RPMI7951 (cell line): Measurements from ENCODE around the gene ZBTB20. TPM values are rescaled to one million over a fixed set of nuclear protein-coding genes. Genes with fewer than 3 reads are reported as not detected.

Experiments used
- DNase-seq: peaks from one replicate; pipeline ENCODE4 v3.0.0-alpha.2; 2012; ENCODE audit warnings: low read depth
- total RNA-seq: library from RNA; depleted of rRNA; stranded (reverse); fragments of >200 nt; shearing (Covaris generic); gene quantifications from 2 replicates; pipeline ENCODE4 v1.2.3, GENCODE V29; 2014

ZBTB20 gene
- total RNA-seq, 1 experiment from 2014 or later = 9.0 TPM

- no peak for DNase-seq
Measured at GRCh38 chr3:114674036-114674435, 473.1 kb downstream of the ZBTB20 start.

GRCh38 chr3:114673481-114673880, 473.6 kb downstream of the ZBTB20 start:
- DNase-seq = no peak

GRCh38 chr3:114672692-114673447, 474.2 kb downstream of the ZBTB20 start:
- no peak for DNase-seq

DNA sequence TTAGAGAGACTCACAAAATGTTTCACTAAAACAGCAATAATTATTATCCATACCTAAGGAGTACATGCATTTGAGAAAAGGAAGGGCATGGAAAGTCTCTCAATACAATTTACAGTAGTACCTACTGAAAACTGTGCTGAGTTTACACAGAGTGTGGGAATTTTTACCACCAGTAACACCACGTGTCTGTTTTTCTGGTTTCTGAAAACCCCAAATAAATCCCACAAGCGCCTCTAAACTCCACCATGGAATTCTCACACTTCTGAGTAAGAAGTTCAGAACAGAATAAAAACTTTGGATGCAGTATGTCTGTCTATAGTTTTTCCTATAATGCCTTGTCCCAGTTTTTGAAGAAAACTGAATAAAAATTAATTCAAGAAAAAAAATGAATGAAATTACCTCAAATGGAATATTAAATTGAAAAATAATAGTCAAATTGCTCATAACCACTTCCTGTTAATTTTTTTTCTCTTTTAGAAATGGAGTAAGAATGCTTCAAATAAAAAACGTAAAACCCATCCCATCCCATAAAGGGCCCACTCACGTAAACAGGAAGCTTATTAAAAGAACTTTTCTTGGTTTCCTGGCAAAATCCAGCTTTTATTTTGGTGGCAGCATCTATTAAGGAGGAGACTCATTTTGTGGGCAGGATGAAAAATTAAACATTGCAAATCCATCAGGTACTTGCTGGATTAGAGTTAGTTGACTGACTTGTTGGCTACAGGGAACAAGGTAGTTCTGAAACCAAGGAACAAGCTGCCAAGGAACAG, 475.2 kb downstream of the ZBTB20 start:
- DNase-seq = no peak

GRCh38 chr3:114669614-114670013, 477.5 kb downstream of the ZBTB20 start:
- DNase-seq = no peak

DNA sequence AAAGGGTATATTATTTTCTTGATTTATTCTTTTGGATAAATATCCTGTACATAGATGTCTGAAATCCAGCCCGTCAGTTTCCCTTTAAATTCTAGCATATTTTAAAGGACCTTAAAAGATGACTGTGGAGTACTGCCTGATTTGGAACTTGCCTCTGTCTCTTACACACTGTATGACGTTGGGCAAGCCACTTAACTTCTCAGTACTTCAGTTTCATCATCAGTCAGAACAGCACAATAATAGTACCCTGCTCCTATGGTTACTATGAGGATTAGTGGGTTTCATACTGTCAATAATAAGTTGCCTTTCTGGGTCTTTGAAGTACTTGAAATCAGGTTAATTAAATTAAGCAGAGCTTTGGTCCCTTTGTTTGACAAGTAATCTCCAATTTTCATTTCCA, 479.0 kb downstream of the ZBTB20 start:
- no peak for DNase-seq

DNA sequence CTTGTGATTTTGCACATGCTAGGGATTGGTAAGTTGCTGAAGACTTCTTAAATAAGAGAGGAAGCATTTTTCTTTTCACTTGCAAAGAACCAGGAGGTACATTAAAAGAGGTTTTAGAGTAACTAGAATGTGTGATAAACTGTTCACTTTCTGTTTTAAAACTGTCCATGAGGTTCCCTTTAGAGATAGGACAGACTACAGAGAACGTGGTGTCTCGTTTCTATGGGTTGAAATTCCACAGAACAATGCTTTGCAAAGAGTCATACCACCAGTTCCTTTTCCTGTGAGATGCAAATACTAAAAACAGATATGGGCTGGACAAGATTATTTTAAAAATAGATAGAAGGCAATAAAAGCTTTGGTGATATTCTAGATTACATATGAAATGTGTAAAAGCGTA, 480.5 kb downstream of the ZBTB20 start:
- DNase-seq = no peak

- peak; percentile 56 for DNase-seq
Measured at GRCh38 chr3:114664006-114664405, 483.1 kb downstream of the ZBTB20 start.

DNA sequence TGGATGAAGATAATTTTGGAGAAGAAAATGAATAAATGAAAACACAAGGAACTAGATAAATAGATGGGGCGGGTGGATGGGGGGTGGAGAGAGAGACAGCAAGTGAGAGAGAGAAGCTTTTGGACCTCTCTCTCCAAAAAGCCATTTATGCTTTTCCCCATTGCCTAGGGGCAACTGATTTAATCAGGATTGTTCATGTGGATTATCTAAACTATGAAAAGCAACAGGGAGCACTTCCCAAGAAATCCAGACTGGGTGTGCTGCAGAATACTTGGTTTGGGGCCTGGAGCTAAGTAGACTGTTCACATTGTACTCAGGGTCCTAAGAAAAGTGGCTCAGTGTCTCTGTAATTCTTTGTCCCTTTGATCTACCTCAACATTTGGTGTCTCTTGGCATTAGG, 486.3 kb downstream of the ZBTB20 start:
- DNase-seq = peak; percentile 69

- DNase-seq = peak; percentile 81
Measured at GRCh38 chr3:114660124-114660523, 487.0 kb downstream of the ZBTB20 start.

DNA sequence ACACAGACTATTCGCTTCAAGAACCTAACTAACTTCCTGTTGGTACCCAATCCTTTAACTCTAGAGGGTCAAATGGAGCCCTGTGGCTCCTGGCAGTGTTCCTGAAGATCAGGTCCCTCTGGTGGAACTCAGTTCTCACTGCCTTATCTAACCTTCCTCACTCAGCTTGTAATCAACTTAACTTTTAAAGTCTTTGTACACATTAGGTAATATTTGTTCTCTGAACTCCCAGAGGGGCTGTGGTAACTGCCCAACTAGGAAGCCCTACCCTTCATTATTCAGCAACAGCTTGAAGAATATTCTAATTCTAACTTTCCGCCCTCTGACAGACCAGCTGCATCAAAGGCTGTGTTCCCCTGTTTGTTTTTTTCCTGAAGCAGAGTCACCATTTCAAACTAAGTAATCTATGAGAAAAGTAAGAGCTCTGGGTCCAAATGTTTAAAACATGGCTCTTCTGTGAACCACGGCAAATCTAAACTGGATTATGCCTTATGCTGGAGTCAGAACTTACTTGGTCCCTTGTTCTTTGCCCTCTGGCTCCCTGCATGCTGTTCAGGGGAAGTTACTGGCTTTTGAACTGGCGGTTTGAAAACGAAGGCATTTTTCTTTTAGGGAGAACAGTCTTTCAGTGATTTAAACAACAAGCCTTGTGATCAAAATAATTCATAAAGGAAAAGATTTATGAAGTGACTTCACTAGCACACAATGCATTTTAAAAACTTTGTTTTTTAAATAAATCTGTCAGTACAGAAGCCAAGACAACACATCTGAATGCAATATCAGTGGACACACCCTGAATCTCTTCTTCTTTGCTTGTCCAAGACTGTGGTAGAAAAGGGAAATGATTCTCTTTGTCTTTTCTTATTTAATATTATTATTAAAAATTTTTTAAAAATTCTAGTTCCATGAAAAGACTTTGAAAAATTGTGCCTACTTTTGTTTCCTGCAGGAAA, 487.7 kb downstream of the ZBTB20 start:
- peak; percentile 29 for DNase-seq

GRCh38 chr3:114651555-114651954, 495.5 kb downstream of the ZBTB20 start:
- no peak for DNase-seq

DNA sequence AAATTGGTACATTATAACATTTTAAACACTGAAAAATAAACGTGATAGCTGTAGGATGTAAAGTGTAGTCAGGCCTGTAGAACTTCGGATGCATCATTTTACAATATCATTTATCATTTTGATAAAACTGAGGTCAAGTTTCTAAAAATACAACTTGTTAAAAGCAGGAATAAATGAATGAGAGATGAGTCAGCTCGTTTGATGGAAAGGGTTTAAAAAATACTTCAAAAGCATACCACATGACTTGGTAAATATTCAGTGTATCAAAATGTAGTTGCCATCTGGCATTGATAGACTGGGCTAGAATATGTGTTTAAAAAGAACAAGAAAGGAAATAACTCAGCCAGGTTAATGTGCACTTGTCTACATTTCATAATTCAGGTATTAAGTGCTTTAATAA, 496.3 kb downstream of the ZBTB20 start:
- peak; percentile 75 for DNase-seq

DNA sequence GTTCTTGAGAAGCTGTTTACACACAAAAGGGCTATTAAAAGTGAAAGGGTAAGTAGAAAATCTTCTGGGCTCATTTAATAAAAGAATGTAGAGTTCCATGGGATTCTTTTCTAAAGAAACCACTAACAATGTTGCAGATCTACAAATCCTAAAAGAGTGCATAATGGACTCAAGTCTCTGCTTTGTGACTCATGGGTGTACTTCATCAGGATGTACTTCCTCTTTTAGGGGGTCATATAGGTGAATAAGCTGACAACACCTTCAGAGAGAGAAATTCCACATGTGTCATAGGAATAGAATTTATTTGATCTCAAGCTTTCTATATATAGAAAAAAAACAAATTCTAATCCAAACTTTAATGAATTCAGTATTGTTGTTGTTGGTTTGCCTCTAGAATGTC, 497.8 kb downstream of the ZBTB20 start:
- DNase-seq = peak; percentile 74

- DNase-seq = no peak
Measured at GRCh38 chr3:114646526-114646925, 500.6 kb downstream of the ZBTB20 start.

GRCh38 chr3:114645392-114645791, 501.7 kb downstream of the ZBTB20 start:
- DNase-seq = peak; percentile 54

- no peak for DNase-seq
Measured at GRCh38 chr3:114644367-114644766, 502.7 kb downstream of the ZBTB20 start.

GRCh38 chr3:114642951-114643741, 503.9 kb downstream of the ZBTB20 start:
- DNase-seq = no peak

GRCh38 chr3:114640126-114640525, 507.0 kb downstream of the ZBTB20 start:
- no peak for DNase-seq

- no peak for DNase-seq
Measured at GRCh38 chr3:114639171-114639570, 507.9 kb downstream of the ZBTB20 start.

DNA sequence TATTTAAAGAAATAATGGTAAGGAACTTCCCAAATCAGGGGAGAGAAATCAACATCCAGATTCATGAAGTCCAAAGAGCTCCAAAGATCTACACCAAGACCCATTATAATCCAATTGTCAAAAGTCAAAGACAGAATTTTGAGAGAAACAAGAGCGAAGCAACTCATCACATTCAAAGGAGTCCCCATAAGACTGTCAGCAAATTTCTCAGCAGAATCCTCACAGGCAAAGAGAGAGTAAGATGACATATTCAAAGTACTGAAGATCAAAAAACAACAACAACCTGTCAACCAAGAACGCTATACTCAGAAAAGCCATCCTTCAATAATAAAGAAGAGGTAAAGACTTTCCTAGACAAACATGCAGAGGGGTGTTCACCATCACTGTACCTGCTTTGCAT, 511.2 kb downstream of the ZBTB20 start:
- no peak for DNase-seq
